Hepatocyte (in vitro differentiated cells): ENCODE data around the gene EPHA6. TPM values are rescaled to one million over a fixed set of nuclear protein-coding genes. Genes with fewer than 3 reads are reported as not detected.

Experiments
- DNase-seq: peaks from one replicate; pipeline ENCODE4 v3.0.0-alpha.2; 2016; ENCODE audit warnings: low spot score
- H2AFZ ChIP-seq: fragments of 200-600 bp; sonication (generic); 2 replicates; pipeline ENCODE4 v1.6.0; 2016; ENCODE audit warnings: antibody characterized with exemption, mild to moderate bottlenecking
- H3K27ac ChIP-seq: fragments of 200-600 bp; sonication (generic); 2 replicates; pipeline ENCODE4 v1.5.1; 2016; ENCODE audit warnings: mild to moderate bottlenecking
- H3K27me3 ChIP-seq: fragments of 200-600 bp; sonication (generic); 2 replicates; pipeline ENCODE4 v1.6.1; 2016
- H3K36me3 ChIP-seq: fragments of 200-600 bp; sonication (generic); replicated peaks from 2 replicates; pipeline ENCODE4 v1.5.1; 2016; ENCODE audit warnings: low read depth; ENCODE audit not compliant: insufficient read depth
- H3K4me1 ChIP-seq: fragments of 200-600 bp; sonication (generic); 2 replicates; pipeline ENCODE4 v1.5.1; 2016; ENCODE audit warnings: mild to moderate bottlenecking, moderate library complexity; ENCODE audit not compliant: insufficient read depth
- H3K4me2 ChIP-seq: fragments of 200-600 bp; sonication (generic); 2 replicates; pipeline ENCODE4 v1.6.0; 2016
- H3K4me3 ChIP-seq: fragments of 200-600 bp; sonication (generic); 2 replicates; pipeline ENCODE4 v1.5.1; 2016; ENCODE audit warnings: mild to moderate bottlenecking
- H3K79me2 ChIP-seq: fragments of 200-600 bp; sonication (generic); 2 replicates; pipeline ENCODE4 v1.6.0; 2017; ENCODE audit warnings: mild to moderate bottlenecking
- H3K9me2 ChIP-seq: fragments of 200-600 bp; sonication (generic); replicated peaks from 2 replicates; pipeline ENCODE4 v1.6.0; 2017; ENCODE audit warnings: mild to moderate bottlenecking; ENCODE audit not compliant: insufficient read depth
- H3K9me3 ChIP-seq: fragments of 200-600 bp; sonication (generic); 2 replicates; pipeline ENCODE4 v1.5.1; 2016; ENCODE audit warnings: low read depth, mild to moderate bottlenecking
- H4K20me1 ChIP-seq: fragments of 200-600 bp; sonication (generic); 2 replicates; pipeline ENCODE4 v1.6.0; 2016; ENCODE audit warnings: mild to moderate bottlenecking; ENCODE audit not compliant: insufficient read depth, poor library complexity, severe bottlenecking
- CTCF ChIP-seq: fragments of 200-600 bp; sonication (generic); IDR thresholded peaks from 2 replicates; pipeline ENCODE4 v1.5.1; 2016; ENCODE audit warnings: antibody characterized with exemption, mild to moderate bottlenecking; ENCODE audit not compliant: poor library complexity
- EZH2 ChIP-seq: fragments of 200-600 bp; sonication (generic); IDR thresholded peaks from 2 replicates; pipeline ENCODE4 v1.6.1; 2016; ENCODE audit warnings: antibody characterized with exemption, mild to moderate bottlenecking, borderline replicate concordance
- EZH2phosphoT487 ChIP-seq: fragments of 200-600 bp; sonication (generic); IDR thresholded peaks from one replicate; pipeline ENCODE4 v1.6.1; 2018; ENCODE audit warnings: antibody characterized with exemption, mild to moderate bottlenecking, low read depth, moderate library complexity; ENCODE audit not compliant: unreplicated experiment, severe bottlenecking
- WGBS: methylation state at CpG from one replicate; pipeline ENCODE4 v1.1.6; 2016; ENCODE audit warnings: low lambda C conversion rate; ENCODE audit errors: missing lambda C conversion rate; 5-methylcytosine and 5-hydroxymethylcytosine counted together
- polyA plus RNA-seq: library from polyadenylated mRNA; unstranded; fragments of >200 nt; fragmentation: Nextera tagmentation; extraction: Ambion mirVana; gene quantifications from 2 replicates; pipeline ENCODE4 v1.2.1, GENCODE V29; 2016
- total RNA-seq: library from RNA; depleted of rRNA; stranded (reverse); fragments of >200 nt; gene quantifications from 2 replicates; pipeline ENCODE4 v1.2.3, GENCODE V29; 2014

Gene EPHA6
- total and polyA plus RNA-seq, 2 experiments from 2014 or later = 3.4 to 16.7 TPM

- Histone ChIP-seq H3K27me3 (no peaks in the 10 kb centered on the region), H3K79me2 (peaks cover 18% of the 10 kb centered on the region), H3K4me3 (peak overlapping the region; percentile 76), H4K20me1 (no peaks in the 10 kb centered on the region), H3K36me3 (no peaks in the 10 kb centered on the region), H3K9me2 (no peaks in the 10 kb centered on the region), H3K27ac (peak overlapping the region; percentile 81), H3K4me1 (peaks cover 3% of the 10 kb centered on the region), H2AFZ (peak overlapping the region; percentile 92), H3K4me2 (peak overlapping the region; percentile 79), H3K9me3 (no peaks in the 10 kb centered on the region)
- DNase-seq = no peak
- WGBS = 15% methylated on average over 22 of the region's 22 CpGs
- TF ChIP-seq EZH2 = no peak
- TF ChIP-seq EZH2phosphoT487 = no peak
These were observed 949.4 kb downstream of the EPHA6 start for GRCh38 chr3:97763586-97764406.

GRCh38 chr3:97764407-97765238 is 950.2 kb downstream of the EPHA6 start, which contains the start of gene ARL6:
ARL6 (plus strand) TSS chr3:97764758; CDS start chr3:97768108, 3,350 bp downstream.
- Histone ChIP-seq H3K4me1 (peaks cover 3% of the 10 kb centered on the region), H3K9me2 (no peaks in the 10 kb centered on the region), H3K79me2 (peaks cover 18% of the 10 kb centered on the region), H3K27ac (peak within 1 kb of the TSS; percentile 81), H3K9me3 (no peaks in the 10 kb centered on the region), H3K27me3 (no peaks in the 10 kb centered on the region), H3K4me2 (peak within 1 kb of the TSS; percentile 79), H2AFZ (peak within 1 kb of the TSS; percentile 92), H3K4me3 (peak within 1 kb of the TSS; percentile 76), H4K20me1 (no peaks in the 10 kb centered on the region), H3K36me3 (peaks cover under 1% of the 10 kb centered on the region)
- peak; percentile 92 for DNase-seq
- WGBS = 2% methylated on average over 46 of the region's 46 CpGs
- peak; percentile 25 for TF ChIP-seq CTCF
- no peak for TF ChIP-seq EZH2phosphoT487

GRCh38 chr3:97765336-97765735 is 950.9 kb downstream of the EPHA6 start:
- Histone ChIP-seq H3K4me2 (peak overlapping the region; percentile 79), H3K4me3 (peak overlapping the region; percentile 76), H3K36me3 (peaks cover 3% of the 10 kb centered on the region), H4K20me1 (no peaks in the 10 kb centered on the region), H3K9me2 (no peaks in the 10 kb centered on the region), H3K27ac (no peak overlapping the region), H3K4me1 (peaks cover 3% of the 10 kb centered on the region), H3K9me3 (no peaks in the 10 kb centered on the region), H3K79me2 (peaks cover 21% of the 10 kb centered on the region), H2AFZ (peak overlapping the region; percentile 92), H3K27me3 (no peaks in the 10 kb centered on the region)
- 17% methylated on average over 2 of the region's 2 CpGs for WGBS
- no peak for DNase-seq
- TF ChIP-seq EZH2 (no peak), CTCF (no peak), EZH2phosphoT487 (no peak)
